ENCODE data around the gene TRIM7.
A peak's percentile ranks its signal among the peaks of the same experiment; 100 is the strongest.

DNA sequence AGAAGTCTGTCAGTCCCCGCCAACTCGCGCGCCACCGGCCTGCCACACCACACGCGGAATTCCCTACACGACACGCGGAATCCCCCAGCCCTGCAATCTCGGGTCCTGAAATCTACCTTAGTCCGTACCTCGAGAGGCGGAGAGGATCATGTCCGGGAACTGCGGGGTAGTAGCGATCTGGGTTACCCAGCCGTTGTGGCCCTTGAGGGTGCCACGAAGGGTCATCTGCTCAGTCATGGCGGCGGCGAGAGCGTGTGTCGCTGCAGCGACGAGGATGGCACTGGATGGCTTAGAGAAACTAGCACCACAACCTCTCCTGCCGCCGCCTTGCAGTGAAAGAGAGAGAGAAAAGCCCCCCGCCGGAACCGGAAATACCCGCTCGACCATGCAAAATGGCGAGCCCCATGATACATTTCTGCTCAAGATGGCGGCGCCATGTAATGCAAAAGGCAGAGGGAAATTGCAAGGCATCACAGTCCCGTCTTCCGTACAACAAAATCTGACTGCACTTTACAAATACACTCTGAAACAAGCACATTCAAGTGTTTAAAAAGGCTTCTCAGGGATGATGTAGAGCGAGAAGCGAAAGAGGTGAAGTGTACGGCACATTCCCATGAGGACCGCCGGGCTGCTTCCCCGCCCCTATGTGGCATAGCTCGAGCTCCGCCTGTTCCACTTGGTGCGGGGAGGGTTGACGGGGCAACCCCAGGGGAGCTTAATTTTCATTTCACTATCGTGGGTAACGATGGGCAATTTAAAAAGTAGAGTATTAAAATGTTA is 38.8 kb upstream of the TRIM7 start, which contains the start of gene RACK1:
- TF ChIP-seq, protein P1, sequence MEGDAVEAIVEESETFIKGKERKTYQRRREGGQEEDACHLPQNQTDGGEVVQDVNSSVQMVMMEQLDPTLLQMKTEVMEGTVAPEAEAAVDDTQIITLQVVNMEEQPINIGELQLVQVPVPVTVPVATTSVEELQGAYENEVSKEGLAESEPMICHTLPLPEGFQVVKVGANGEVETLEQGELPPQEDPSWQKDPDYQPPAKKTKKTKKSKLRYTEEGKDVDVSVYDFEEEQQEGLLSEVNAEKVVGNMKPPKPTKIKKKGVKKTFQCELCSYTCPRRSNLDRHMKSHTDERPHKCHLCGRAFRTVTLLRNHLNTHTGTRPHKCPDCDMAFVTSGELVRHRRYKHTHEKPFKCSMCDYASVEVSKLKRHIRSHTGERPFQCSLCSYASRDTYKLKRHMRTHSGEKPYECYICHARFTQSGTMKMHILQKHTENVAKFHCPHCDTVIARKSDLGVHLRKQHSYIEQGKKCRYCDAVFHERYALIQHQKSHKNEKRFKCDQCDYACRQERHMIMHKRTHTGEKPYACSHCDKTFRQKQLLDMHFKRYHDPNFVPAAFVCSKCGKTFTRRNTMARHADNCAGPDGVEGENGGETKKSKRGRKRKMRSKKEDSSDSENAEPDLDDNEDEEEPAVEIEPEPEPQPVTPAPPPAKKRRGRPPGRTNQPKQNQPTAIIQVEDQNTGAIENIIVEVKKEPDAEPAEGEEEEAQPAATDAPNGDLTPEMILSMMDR (conservative IDR thresholded peaks at IDR 0.05; ENCODE audit: low read depth in 2 of 2), result no peak
- TF ChIP-seq CREB1 (CRISPR knock-in tag; IDR thresholded peaks at IDR 0.05; ENCODE audit: low read depth) (peak; percentile 26; the same call in 1 of the 2 replicates), ZNF331 (CRISPR knock-in tag; IDR thresholded peaks at IDR 0.05; ENCODE audit: low read depth) (no peak), JUNB (IDR thresholded peaks at IDR 0.05; ENCODE audit: unreplicated experiment) (no peak)
